ENCODE measurements around the gene SEMA3F. TPM values are rescaled to one million over a fixed set of nuclear protein-coding genes. Genes with fewer than 3 reads are reported as not detected.

Gene SEMA3F
- total and polyA plus RNA-seq, 2 donors (not counting 3 experiments of a cell fraction or from before 2014, with no cell fraction given) = 65.8 to 99.1 TPM

DNA sequence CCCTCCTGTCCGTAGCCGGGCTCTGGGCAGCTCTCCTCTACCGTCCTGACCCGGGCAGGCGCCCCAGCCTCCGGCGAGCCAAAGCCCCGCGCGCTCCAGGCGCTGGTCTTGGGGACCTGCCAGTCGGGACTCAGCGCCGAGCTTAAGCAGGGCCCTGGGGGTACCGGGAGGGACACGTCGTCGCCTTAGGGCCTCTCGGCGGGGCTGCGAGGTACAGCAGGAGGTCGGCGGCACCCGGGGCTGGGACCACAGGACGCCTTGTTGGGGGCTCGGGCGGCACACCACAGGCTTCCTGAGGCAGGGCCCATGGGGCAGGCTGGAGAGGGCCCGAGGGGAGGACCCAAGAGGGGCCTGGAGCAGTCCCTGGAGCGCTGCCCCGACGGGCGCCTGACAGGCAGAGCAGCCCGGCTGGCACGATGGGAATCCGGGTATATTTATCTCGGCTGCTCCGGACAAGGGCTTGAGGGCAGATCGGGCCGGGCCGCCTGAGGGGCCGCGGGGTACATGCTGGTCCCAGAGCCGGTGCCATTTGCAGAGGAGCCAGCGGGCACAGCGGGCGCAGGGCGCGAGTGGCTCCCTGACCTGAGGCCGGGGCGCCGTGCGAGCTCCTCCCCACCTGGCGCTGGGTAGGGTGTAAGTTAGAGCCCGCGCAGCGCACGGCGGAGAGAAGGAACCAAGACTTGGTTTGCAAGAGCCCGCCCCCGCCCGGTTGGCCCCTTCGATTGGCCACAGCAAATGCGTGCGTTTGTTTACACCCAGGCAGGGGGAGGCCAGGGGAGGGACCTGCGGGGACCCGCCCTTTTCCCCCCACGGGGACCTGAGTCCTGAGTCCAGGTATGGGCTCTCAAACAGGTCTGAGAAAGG is 50.5 kb downstream of the SEMA3F start:
- no peaks in the 10 kb centered on the region for H3K36me3 ChIP-seq (ENCODE audit: control insufficient read depth in 2 of 2, extremely low read depth in 1 of 2, insufficient read depth in 2 of 2, low read length in 2 of 2)
- dilution Hi-C loops (cut with MboI; ENCODE audit: extremely low pct_ligation_motif_present, low sequenced_read_pairs) = no loop called here
- H3K4me2 ChIP-seq (ENCODE audit: insufficient read depth, low read length) = peak overlapping the region; percentile 59
- no peaks in the 10 kb centered on the region for H3K9me3 ChIP-seq (replicated peaks; ENCODE audit: control insufficient read depth, insufficient read depth, low read length)
- H3K27ac ChIP-seq (ENCODE audit: insufficient read depth, low read depth, low read length) = no peak overlapping the region
- peaks cover 18% of the 10 kb centered on the region in 2 experiments for H3K27me3 ChIP-seq (ENCODE audit: control insufficient read depth in 2 of 2, insufficient read depth in 2 of 2, low read length in 2 of 2)
- peaks cover 3% of the 10 kb centered on the region for H3K4me1 ChIP-seq (ENCODE audit: control insufficient read depth, extremely low read depth, insufficient read depth, low read length)
- DNase-seq (ENCODE audit: low read depth, low spot score) (peak; percentile 31), FAIRE-seq (no peak)
- peak overlapping the region in 2 of 3 experiments; percentile 27 to 36 for H3K4me3 ChIP-seq (replicated peaks in 1 of 3; ENCODE audit: insufficient read depth in 1 of 3, low read depth in 1 of 3, low read length in 3 of 3)
- H3K9ac ChIP-seq (replicated peaks; ENCODE audit: extremely low read depth, insufficient read depth, low read length) = no peak overlapping the region
- POLR2A ChIA-PET = interaction anchor here (0.6 kb wide), 1 partner anchor 57 kb away, joined by 16 read pairs; no protein-coding TSS in a partner anchor
- peak overlapping the region; percentile 39 for H2AFZ ChIP-seq (ENCODE audit: low read depth, low read length)
- CTCF ChIA-PET = interaction anchor here (1.1 to 6.4 kb wide), 4 partner anchors 11 to 21 kb away, joined by 3 to 43 read pairs (median 38); no protein-coding TSS in a partner anchor
- intact Hi-C loops (cut with micrococcal nuclease) = no loop called here
- no peak for TF ChIP-seq GATA2 (IDR thresholded peaks at IDR 0.05; ENCODE audit: insufficient read depth, insufficient read length, low read depth, low read length)
- TF ChIP-seq POLR2A (IDR thresholded peaks at IDR 0.05; ENCODE audit: low read depth, low read length) = no peak
- TF ChIP-seq POLR2AphosphoS5 (IDR thresholded peaks at IDR 0.05; ENCODE audit: insufficient read depth, low read depth, low read length) = no peak
- peak; percentile 76 for TF ChIP-seq EZH2 (IDR thresholded peaks at IDR 0.05; ENCODE audit: borderline replicate concordance, low read depth, low read length, severe bottlenecking)
- TF ChIP-seq MYC (IDR thresholded peaks at IDR 0.05; ENCODE audit: low read depth, low read length) = no peak
- no peak for TF ChIP-seq MAX (IDR thresholded peaks at IDR 0.05; ENCODE audit: insufficient read depth, insufficient read length)
- no peak for TF ChIP-seq CTCF (IDR thresholded peaks at IDR 0.05; ENCODE audit: extremely low read depth in 1 of 2, insufficient read depth in 1 of 2, low read depth in 1 of 2, low read length in 2 of 2)
- no peak for TF ChIP-seq FOS (IDR thresholded peaks at IDR 0.05; ENCODE audit: borderline replicate concordance, insufficient read depth, low read length)
- no peaks in the 10 kb centered on the region for H4K20me1 ChIP-seq (replicated peaks; ENCODE audit: control insufficient read depth, extremely low read depth, insufficient read depth, low read length)
- no TSS peak for BruUV-seq (replicated peaks)
- no peaks in the 10 kb centered on the region for H3K79me2 ChIP-seq (ENCODE audit: control insufficient read depth, insufficient read depth, low read length)
- H3K9me1 ChIP-seq (replicated peaks; ENCODE audit: control insufficient read depth, extremely low read depth, insufficient read depth, low read length) = no peaks in the 10 kb centered on the region

Data from endothelial cell of umbilical vein (primary cell).